NK-92 treated with Interleukin-12 subunit alpha and Interleukin-12 subunit beta, amount 100 ng/mL, for 24 hours (cell line): Measurements from ENCODE around the gene RFX2.

Experiments used
- DNase-seq: peaks from one replicate; lab custom pipeline; 2025; lab: John Stamatoyannopoulos, UW

The RFX2 gene

DNA sequence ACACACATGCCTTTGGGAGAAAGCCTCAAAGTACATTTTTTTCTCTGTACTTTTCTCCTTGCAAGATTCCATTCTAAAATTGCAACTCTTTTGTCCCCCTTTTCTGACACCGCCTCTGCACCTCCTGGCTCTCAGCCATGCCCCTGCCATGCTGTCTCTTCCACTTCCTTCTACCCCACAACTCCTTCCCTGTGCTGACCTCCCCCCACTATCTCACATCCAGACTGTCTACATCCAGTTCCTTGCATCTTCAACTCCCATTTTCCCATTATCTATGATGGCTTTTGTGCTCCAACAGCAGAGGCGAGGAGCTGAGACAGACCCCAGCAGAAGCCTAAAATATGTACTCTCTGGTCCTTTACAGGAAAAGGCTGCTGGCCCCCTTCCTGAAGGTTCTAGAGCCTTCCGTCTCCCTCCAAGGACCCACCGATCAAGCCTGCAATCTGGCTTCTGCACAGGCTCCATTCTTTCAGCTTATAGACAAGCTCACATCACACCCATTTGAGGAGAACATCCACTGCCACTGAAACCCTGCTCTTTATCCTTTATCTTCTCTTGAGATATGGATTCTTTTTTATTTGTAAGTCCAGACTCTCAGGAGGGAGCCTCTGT, 50.2 kb downstream of the RFX2 start:
- DNase-seq = no peak

DNA sequence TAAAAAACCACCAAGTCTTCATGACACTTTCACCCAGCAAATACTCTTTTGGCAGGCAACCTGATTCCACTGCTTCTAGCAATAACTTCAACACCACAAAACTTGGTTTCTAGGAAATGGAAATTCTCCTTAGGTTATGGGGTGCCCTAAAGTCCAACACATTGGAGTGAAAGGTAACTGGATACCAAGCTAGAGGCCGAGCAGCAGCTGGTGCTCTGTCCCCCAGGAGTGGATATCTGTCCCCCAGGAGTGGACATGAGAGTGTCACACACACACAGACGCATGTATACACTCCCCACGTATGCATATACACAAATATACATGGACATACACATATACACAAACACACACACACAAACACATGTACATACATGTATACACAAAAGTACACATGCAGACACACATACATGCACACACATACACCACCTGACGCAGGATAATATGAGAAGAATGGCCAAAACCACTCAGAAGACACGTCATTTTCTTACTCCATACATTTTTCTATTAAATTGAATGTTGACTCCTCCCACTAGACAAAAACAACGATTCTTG, 50.8 kb downstream of the RFX2 start:
- no peak for DNase-seq

DNA sequence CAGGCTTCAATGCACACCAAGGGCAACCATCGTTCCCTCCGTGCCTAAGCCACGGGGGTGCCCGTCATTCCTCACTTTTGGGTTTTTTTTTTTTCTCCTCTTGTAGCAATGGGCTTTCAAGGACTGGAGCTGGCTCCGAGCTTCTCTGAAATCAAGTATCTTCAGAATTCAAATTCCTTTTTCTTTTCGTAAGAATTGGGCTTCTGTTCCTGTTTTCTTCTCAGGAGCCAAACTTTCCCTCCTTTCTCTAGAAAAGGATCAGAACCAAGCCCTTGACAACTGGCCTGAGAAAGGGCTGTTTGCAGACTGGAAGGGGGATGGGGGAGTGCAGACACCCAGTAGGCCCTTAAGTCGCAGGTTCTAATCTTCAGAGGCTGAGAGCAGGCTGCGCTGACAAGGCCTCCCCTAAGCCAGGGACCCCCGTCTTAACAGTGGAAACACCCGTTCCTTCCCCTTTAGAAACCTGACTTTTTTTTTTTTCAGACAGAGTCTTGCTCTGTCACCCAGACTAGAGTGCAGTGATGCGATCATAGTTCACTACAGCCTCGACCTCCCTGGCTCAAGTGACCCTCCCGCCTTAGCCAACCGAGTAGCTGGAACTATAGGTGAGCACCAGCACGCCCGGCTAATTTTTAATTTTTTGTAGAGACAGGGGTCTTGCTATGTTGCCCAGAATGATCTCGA, 51.6 kb downstream of the RFX2 start:
- no peak for DNase-seq

DNA sequence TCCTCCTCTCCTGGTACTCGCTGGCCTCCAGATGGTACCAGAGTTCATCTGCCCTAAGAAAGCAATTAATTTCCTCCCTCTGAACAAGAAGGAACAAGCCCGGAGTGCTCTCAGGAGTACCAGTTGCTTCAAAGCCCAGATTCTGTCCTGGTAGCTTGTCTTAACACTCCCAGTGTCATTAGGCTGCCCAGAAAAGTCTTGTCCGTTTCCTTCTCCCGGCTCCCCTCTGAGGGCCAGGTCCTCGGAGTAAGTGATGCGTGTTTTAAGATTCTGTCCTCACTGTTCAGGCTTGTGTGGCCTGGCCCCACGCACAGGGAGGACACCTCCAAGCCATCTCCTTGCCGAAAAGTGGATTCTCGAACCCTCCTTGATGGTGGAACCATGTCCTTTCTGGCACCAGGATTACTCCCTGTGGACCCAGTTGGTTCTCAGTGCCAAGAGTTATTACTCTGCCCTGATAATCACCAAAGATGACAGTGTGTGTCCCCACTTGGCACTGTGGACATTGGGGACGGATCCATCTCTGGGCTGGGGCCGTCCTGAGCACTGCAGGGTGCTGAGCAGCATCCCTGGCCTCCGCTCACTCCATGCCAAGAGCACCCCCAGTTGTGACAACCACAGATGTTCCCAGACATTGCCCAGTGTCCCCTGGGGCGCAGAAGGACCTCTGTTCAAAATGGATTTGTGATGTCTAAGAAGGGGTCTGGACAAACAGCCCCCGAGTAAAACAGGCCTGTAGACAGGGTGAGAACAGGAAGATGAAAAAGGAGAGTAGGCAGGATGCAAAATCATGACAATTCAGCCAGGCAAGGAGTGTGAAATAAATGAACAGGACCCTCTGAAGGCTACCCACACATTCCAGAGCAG, 52.4 kb downstream of the RFX2 start:
- no peak for DNase-seq

DNA sequence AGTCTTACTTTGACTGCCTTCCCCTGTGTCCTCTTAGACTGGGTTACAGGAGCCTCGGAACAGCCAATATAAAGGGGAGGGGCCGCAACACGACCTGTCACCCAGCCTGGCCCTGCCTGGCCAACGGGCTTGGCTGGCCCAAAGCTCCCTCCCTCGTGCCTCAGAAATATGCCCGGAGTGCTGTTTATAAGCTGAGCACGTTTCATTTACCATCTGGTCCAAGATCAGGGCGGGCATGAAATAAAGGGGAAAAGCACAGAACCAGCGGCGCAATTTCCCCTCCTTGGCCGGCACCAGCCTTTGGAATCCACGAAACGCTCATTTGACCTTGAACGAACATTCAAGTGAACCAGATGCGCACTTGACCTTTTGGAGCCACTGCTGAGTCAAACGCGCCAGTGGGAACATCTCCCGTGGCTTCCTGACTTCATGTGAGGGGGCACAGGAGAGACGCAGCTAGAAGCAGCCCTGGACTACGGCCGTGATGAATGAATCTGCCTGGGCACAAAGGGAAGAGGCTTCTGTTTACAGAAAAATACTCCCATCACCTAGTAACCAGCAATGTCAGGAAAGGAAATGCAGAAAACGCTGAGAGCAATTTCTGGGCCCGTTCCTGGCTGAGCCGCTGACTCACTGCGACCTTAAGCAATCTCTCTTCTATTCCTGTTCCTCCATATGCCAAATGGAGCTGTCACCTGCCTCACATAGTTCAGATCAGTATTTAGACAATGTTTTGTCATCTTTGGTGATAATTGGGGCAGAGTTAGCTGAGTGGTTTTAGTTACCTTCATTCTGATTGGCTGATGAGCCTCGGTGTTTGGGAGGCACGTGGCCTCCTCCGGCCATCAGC, 53.3 kb downstream of the RFX2 start:
- no peak for DNase-seq

DNA sequence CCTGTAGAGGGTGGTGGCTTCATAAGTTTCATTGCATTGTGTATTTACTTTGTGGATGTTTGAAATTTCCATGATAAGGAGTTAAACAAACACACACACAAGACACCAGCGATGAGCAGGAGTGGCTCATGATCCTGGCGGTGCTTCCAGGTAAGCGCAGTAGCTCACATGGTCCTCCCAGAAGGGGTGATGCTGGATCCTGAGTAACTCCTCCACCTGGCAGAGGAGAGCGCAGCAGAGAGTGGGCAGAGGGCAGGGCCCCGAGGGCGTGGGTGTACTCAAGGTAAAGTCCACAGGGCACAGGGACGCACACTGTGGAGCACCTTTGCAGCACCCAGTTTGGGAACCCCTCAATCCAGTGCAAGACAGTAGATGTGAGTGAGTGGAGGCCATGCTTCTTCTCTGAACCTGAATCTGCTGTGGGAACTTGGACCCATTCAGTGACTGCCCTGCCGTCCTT, 54.0 kb downstream of the RFX2 start:
- DNase-seq = no peak

DNA sequence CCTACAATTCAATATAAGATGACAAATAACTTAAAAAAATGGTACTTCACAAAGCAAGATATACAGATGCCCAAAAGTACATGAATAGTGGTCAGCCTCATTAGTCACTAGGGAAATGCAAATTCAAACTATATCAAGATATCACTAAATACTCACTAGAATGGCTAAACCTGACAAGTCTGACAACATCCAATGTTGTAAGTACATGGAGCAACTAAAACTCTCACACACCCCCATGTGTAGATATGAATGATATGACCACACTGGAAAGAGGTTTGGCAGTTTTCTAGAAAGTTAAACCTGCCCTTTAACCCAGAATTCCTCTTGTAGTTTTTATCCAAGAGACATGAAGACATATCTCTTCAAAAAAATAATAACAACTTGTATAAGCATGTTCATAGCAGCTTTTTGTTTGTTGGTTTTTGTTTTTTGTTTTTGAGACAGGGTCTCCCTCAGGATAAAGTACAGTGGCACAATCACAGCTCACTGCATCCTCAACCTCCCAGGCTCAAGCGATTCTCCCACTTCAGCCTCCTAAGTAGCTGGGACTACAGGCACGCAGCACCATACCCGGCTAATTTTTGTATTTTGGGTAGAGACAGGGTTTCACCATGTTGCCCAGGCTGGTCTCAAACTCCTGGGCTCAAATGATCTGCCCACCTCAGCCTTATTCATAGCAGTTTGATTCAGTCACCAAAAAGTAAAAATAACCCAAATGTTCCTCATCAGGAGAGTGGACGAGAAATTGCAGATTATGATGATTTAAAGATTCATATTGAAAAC, 55.1 kb downstream of the RFX2 start:
- DNase-seq = no peak

DNA sequence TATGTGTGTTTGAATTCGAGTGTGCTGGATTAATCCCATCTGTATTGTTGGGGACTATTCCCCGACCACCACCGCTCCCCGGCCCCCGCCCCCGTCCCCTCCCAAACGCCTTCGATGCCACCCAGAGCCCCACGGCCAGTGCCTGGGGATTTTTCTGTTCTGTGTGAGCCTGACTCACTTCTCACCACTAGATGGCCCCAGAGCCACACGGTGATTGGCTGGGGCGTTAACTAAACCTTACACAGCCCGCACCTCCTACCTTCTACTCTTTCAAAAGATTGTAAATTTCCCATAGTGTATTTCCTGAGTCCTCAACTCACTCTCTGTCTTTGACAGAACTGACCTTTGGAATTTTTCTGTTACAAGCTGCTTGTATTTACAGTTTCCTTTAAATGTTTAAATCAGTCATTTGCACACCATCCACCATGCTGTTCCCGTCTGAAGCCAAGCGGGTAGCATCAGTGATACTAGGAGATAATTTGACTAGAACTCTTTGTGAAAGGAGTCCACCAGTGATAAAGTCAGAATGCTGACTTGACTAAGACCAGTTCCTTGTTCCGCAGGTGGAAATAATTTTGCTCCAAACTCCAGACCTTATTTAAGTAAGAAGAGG, 61.4 kb downstream of the RFX2 start:
- DNase-seq = peak; percentile 50

DNA sequence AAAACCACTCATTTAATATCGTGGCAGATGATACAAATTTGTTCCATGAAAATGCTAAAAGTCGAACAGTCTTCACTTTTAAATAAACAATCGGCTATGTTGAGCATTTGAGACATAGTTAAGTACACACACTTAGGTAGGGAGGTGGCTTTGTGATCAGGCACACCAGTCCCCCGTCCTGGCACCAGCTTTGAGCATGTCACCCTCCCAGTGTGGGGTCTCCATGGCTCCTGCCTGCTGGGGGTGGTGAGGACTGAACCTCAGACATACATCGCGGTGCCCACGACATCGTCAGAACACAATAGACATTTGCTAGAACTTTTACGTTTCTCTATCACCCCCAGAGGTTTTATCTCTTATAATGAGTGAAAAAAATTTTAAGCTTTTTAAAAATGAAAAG, 62.0 kb downstream of the RFX2 start:
- no peak for DNase-seq

DNA sequence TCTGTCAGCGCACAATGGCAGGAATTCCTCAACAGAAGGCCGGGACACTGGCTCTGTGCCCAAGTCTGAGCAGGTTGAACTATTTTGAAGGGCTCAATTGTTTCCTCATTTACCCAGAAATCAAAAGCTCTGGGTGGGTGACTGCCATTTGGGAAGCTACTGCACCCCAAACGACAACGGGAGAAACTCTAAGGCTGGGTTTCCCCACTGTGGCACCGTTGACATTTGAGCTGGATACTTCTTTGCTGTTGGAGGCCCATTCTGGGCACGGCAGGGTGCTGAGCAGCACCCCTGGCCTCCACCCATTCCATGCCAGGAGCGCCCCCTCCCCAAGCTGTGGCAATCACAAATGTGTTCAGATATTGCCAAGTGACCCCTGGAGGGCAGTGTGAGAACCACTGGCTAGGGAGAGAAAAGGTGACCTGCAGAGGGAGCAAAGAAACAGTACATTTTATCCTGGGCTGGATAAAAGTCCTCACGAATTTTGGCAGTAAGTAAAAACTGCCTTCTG, 62.5 kb downstream of the RFX2 start:
- no peak for DNase-seq

DNA sequence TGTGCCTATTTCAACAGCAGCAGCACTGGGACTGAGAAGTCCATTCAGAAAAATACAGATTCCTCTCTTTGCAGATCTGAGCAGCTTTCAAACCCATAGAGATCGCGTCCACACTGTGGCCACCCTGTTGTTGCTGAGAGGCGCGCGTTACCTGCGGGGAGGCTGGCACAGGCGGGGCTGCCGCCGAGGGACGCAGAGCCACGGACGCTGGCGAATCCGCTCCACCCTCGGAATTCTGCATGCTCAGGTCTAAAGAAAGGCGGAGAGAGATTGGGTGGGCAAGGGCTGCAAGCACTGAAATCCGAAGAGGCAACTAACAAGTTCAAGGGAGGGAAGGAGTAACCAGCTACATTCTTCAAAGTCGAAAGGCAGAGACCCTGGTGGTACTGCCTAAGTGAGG, 63.0 kb downstream of the RFX2 start:
- DNase-seq = no peak

DNA sequence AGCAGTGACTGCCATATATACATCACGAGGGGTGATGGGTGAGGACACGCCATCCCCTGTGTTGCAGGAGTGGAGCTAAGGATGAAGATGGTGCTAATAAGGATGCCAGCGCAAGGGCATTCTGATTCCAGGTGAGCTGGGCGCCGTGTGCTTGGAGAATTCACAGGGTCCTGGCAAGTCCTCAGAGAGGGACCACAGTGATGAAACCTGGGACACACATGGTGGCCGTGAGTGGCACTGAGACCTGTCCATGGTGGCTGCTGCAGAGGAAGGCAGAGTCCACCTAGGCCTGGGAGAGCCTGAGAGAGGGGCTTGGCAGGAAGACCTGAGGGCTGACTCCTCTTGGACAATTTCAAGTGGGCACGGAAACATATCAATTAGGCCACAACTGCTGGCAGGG, 65.2 kb downstream of the RFX2 start:
- no peak for DNase-seq

DNA sequence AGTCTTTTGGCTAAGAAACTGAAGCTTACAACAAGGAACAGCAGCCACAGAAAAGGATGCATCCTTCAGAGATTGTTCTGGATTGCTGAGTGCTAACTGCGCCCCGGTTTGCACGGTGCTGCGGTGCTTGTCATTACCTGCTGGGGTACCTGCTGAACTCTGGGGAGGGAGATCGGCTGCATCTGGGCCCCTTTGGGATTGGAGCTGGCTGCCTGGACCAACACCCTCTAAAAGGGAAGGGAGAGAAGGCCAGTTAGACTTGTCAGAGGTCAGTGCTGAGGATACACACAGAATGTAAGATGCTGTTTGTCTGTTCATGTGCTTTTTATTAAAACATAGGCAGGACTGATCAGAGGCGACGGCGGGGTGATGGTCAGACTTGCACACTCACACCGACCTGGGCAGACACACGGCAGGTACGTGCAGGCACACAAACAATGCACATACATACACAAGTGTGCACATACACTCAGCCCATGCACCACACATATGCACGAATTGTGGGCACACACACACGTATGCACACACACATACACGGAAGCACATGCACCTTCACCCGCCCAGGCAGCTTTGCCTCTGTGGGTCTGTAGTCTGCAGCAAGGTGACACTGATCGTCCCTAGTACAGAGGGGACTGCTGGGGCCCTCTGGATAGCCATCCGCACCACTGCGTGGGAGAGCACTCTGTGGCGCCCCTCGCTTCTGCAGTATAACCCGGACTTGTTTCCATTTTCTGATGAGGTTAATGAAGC, 66.1 kb downstream of the RFX2 start:
- no peak for DNase-seq

DNA sequence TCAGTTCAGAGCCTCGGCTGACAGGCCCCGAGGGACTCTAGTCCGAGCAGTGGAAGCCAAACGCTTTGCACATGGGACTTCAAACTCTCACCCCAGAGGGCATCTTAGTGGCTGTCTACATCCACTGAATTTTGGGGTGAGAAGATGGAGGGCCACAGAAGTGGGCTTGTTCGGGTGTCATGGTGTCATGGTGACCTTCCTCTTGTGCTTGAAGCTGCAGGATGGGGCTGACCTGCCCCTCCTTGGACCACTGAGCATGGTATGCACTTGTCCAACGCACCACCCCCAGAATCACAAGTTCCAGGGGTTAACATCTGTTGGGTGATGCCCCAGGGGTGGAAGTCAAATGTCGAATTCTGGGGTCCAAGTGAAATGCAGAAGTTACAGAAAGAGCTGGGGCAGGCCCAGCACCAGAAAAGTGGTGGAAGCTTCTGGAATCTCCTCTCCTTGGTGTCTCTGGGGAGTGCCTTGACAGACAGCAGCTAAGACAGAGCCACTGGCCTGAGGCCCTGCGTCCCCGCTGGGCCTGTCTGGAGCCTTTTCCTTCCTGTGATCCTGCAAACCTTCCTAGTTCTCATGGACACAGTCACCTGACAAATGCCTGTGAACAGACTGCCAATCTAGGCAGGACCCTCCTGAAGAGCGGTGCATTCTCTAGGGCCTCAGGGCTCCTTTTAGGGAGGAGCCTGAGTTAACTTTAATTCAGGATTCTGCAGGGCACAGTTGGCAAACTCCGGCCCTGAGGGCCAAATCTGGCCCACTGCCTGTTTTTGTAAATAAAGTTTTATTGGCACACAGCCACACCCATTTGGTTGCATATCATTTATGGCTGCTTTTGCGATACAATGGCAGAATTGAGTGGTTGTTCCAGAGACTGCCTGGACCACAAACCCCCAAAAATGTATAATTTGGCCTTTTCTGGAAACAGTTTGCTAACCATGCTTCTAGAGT, 67.2 kb downstream of the RFX2 start:
- no peak for DNase-seq

DNA sequence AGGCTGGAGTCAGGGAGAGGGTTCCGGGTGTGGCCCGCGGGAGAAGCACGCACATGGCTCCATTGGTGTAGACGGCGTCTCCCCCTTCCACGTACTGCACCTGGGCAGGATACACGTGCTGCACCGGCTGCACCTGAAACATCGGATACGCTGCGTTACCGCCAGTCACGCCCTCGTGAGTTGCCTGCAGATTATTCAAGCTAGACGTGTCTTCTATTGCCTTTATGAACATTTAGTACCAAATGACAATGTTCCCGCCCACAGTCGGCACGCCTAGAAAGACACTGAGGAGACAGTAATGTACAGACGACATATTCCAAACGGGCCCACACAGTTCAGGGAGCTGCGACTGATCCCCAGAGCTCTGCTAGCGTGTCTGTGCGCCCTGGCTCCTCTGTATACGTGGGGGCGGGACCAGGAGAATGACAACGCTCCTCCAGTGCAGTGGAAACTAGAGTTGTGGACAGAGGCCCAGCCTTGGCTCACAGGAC, 68.3 kb downstream of the RFX2 start:
- no peak for DNase-seq

DNA sequence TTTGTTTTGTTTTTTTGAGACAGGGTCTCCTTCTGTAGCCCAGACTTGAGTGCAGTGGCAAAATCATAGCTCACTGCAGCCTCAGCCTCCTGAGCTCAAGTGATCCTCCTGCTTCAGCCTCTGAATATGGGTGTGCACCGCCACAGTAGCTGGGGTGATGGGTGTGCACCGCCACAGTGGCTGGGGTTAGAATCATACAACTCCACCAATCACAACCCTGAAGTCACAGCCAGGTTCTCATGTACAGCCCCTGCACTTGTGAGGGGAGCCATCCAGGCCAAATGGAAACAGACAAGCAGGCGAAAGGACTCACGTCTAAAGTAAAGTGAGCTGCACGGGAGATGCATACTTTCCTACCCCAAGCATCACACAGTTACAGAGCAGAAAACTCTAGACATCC, 69.2 kb downstream of the RFX2 start:
- DNase-seq = no peak

DNA sequence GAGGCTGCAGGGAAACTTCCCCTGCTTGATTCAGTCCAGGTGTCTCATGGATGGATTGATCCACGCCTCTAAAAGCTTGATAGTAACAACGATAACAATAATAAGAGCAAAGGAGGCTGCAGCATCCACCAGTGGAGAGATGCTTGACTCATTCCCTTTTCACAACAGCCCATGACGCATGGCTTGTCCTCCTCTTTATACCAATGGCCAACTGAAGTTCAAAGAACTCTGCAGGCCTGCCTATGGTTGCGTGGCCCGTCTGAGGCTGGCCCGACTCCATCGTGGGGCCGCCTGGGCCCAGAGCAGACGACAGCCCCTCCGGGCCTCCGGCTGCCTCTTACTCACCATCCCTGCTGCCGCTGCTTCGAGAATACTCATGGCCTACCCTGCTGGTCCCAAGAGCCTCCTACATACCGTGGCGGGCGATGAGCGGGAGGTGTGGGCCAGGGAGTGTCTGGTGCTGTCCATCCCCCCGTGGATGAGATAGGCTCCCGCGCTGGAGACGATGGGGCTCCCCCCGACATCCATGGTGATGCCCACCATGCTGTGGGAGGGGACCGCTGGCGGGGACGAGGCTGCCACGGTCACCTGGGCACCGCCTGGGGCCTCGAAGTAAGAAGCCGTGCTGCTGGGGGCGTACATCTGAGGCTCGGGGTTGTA, 70.6 kb downstream of the RFX2 start:
- DNase-seq = no peak
